HG02973 (cell line): ENCODE measurements around the gene SPOPL.

Source experiments
- ATAC-seq: cut with Tn5 transposase; IDR thresholded peaks from one replicate; pipeline ENCODE4 v1.9.1; 2021; ENCODE audit warnings: moderate library complexity; ENCODE audit not compliant: unreplicated experiment

The SPOPL gene

DNA sequence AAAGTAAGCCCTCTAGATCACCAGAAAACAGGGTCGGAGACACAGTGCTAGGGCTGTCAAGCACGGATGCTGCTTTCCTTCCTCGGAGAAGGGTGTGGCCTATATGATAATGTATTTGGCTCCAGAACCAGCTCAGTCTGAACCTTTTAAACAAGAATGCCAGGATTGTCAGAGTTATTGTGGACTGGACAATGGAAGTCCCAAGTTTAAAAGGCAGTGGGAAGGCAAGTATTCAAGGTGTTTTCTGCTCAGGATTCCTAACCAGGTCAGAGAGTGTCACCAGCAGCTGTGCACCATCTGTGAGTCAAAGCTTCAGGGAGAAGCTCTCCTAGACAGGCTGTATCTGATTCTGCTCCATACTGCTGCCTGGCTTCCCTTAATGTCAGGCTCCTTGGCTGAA lies 94.8 kb downstream of the SPOPL start:
- no peak for ATAC-seq

DNA sequence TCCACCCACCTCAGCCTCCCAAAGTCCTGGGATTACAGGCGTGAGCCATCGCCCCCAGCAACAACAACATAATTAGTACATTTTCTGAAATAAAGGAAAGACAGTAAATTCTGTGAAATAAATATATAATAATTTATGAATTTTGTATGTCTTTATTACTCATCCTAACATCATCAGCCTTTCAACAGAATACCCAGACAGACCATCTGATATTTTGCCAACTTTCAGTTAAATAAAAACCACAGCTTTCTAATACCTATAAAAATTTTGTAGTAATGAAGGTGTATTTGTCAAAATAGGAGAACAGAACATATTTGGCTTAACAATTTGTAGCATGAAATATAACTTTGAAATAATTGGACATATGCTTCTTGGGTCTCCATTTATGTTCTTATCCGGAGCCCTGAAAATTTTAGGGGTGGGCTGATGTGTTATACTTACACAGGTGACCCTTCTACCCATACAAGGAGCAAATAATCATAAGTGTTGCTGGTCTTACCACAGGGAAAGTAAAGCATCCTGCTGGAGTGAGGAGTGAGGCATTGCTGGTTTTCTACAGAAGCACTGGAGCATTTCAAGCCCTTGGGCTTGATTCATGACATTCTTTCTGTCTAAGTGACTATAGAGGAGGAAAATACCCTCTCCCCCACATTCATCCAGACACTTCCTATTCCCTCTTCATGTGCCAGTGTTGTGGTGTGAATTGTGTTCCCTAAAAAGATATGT lies 99.3 kb downstream of the SPOPL start:
- ATAC-seq, result no peak

DNA sequence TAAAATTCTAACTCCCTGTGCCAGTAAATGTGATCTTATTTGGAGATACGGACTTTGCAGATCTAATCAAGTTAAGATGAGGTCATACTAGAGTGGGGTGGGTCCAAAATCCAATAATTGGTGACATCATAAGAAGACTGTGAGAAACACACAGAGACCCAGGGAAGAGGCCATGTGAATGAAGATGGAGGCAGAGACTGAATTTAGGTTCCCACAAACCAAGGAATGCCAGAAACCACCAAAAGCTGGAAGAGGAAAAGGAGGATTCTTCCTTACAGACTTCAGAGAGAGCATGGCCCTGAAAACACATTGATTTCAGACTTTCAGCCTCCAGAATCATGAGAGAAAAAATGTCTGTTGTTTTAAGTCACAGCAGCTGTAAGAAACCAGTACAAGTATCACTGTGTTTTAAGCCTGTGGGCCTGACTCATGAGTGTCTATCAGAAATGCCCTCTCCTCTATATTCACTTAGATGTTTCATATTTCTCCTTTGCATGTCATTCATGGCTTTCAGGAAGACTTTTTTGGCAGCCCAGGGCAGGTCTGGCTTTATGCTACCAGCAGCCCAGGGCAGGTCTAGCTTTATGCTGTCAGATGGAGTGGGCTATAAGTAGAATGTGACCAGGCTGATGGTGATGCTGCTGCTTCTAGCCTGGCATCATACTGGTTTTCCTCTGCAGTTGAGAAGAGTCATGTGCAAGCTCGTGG lies 100.0 kb downstream of the SPOPL start:
- ATAC-seq, result no peak

DNA sequence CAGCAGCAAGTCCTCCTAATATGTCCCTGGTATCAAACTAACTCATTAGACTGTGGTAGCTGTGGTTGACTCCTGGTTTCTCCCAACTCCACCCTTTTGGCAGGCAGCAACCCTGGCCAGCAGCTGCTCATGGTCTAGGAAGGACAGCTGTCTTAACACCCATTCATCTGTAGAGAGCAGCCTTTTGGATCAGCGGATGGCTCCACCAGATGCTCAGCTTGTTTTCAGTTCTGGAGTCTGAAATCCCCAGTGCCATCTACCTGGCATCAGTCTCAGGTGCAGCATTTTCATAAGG lies 100.5 kb downstream of the SPOPL start:
- ATAC-seq, result no peak

DNA sequence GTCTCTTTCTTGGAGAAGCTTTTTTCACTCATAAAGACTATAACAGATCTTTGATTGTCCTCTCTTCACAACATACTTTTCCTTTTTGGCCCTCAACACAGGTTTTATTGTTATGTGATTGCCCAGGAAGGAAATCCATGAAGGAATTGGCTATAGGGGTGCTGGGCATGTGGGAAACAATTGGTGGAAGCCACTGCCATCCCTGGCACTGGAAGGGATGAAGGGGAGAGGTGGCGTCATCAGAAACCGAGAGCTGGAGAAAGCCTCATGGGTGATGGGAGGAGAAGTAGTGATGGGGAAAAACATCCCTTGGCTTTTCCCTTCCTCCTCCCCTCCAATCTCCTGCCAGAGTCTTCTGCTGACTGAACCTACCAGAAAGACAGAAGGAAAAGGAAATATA lies 106.2 kb downstream of the SPOPL start:
- ATAC-seq, result no peak

DNA sequence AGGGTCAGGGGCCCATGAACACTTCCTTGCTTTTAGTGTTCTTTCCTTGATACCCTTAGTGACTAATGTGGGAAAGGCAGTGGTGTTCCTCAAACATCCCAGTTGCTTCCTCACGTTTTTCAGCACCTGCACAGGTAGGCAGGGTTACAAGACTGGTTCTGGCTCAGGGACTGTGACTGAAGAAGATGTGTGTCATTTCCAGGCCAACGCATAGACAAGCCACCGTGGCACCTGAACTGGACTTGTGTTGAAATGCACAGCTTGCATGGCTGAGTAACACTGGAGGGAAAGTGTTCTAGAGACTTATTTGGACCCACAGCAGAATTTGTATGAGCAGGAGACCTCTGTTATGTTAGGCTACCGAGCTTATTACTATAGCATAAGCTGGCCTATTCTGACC lies 107.9 kb downstream of the SPOPL start:
- no peak for ATAC-seq

- ATAC-seq, result no peak
Observed at GRCh38 chr2:138610201-138610953, 108.8 kb downstream of the SPOPL start.

- ATAC-seq, result no peak
Observed at GRCh38 chr2:138615257-138615656, 113.7 kb downstream of the SPOPL start.

GRCh38 chr2:138617026-138617425 lies 115.5 kb downstream of the SPOPL start:
- ATAC-seq, result no peak

- no peak for ATAC-seq
Observed at GRCh38 chr2:138618971-138619370, 117.4 kb downstream of the SPOPL start.

GRCh38 chr2:138620431-138620830 lies 118.9 kb downstream of the SPOPL start:
- ATAC-seq, result no peak

GRCh38 chr2:138621139-138621538 lies 119.6 kb downstream of the SPOPL start:
- ATAC-seq, result no peak

DNA sequence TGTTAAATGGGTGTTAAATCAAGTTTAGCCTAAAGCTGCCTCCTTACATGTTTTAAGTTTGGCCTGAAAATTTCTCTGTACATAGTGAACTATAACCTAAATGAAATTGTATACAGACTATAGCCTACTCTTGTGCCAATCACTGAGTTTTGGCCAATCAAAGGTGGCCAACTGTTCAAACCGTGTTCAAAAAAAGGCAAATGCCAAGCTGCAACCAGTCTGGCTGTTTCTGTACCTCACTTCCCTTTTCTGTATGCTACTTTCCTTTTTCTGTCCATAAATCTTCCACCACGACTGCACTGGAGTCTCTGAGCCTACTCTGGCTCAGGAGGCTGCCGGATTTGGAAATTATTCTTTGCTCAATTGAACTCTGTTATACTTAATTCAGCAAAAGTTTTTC lies 121.0 kb downstream of the SPOPL start:
- no peak for ATAC-seq
